Neural progenitor cell (in vitro differentiated cells): Measurements from ENCODE around the gene SPTBN5.

Experiments used
- EZH2 ChIP-seq: fragments of 200-600 bp; sonication (generic); IDR thresholded peaks from 2 replicates; pipeline ENCODE4 v1.6.1; 2017; ENCODE audit warnings: antibody characterized with exemption, mild to moderate bottlenecking, moderate library complexity
- EZH2phosphoT487 ChIP-seq: fragments of 200-600 bp; sonication (generic); IDR thresholded peaks from 2 replicates; pipeline ENCODE4 v1.6.1; 2017; ENCODE audit warnings: antibody characterized with exemption
- TF ChIP-seq, protein P1 (sequence below): fragments of 200-600 bp; sonication (generic); IDR thresholded peaks from 2 replicates; pipeline ENCODE4 v1.5.1; 2017; ENCODE audit warnings: antibody characterized with exemption, mild to moderate bottlenecking

- TF ChIP-seq, protein P1, sequence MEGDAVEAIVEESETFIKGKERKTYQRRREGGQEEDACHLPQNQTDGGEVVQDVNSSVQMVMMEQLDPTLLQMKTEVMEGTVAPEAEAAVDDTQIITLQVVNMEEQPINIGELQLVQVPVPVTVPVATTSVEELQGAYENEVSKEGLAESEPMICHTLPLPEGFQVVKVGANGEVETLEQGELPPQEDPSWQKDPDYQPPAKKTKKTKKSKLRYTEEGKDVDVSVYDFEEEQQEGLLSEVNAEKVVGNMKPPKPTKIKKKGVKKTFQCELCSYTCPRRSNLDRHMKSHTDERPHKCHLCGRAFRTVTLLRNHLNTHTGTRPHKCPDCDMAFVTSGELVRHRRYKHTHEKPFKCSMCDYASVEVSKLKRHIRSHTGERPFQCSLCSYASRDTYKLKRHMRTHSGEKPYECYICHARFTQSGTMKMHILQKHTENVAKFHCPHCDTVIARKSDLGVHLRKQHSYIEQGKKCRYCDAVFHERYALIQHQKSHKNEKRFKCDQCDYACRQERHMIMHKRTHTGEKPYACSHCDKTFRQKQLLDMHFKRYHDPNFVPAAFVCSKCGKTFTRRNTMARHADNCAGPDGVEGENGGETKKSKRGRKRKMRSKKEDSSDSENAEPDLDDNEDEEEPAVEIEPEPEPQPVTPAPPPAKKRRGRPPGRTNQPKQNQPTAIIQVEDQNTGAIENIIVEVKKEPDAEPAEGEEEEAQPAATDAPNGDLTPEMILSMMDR = no peak
- TF ChIP-seq EZH2 (no peak), EZH2phosphoT487 (no peak)
Observed at GRCh38 chr15:41911691-41912345, 18.0 kb upstream of the SPTBN5 start.
